ENCODE measurements around the gene GATA1.

DNA sequence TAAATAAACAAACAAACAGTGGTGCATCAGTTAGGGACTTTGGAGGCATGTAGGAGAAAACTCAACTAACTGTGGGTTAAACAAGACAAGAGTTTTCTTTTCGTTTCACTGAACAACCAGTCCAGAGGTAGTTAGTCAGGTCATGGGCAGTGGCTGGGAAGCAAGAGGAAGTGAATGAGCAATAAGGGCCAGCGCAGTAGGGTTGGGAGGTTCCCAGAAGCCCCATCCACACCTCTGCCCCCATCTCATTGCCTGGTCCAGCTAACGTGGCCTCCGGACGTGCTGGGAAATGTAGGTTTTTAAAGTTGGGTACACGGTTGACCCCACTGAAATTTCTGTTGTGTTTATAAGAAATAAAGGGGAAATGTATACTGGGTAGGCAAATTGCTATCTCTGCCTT is 16.1 kb upstream of the GATA1 start:
- TF ChIP-seq POLR2A (IDR thresholded peaks at IDR 0.05), result no peak
- TF ChIP-seq, protein P1, sequence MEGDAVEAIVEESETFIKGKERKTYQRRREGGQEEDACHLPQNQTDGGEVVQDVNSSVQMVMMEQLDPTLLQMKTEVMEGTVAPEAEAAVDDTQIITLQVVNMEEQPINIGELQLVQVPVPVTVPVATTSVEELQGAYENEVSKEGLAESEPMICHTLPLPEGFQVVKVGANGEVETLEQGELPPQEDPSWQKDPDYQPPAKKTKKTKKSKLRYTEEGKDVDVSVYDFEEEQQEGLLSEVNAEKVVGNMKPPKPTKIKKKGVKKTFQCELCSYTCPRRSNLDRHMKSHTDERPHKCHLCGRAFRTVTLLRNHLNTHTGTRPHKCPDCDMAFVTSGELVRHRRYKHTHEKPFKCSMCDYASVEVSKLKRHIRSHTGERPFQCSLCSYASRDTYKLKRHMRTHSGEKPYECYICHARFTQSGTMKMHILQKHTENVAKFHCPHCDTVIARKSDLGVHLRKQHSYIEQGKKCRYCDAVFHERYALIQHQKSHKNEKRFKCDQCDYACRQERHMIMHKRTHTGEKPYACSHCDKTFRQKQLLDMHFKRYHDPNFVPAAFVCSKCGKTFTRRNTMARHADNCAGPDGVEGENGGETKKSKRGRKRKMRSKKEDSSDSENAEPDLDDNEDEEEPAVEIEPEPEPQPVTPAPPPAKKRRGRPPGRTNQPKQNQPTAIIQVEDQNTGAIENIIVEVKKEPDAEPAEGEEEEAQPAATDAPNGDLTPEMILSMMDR (IDR thresholded peaks at IDR 0.05), result no peak
